NCI-H524 (cell line): ENCODE data around the gene CCDC82.
"Not testable (repeated sequence)": the region's sequence is repeated elsewhere in the genome, so short reads cannot be mapped to it uniquely, and the experiment has no call there.

Source experiments
- DNase-seq, 2 experiments: peaks; one replicate each; lab custom pipeline; 2025; lab: John Stamatoyannopoulos, UW

The CCDC82 gene

GRCh38 chr11:96389720-96390487 lies at the start of gene CCDC82, which contains the start of gene JRKL:
CCDC82 (minus strand) TSS chr11:96389912; CDS start chr11:96384747, 5,165 bp downstream.
JRKL (plus strand) TSS chr11:96390013; CDS start chr11:96390650, 637 bp downstream.
- DNase-seq, result peak; percentile 87 to 92

- not testable (repeated sequence) for DNase-seq
These were observed 42.9 kb upstream of the CCDC82 start for GRCh38 chr11:96432654-96433053.

GRCh38 chr11:96430668-96431067 lies 41.0 kb upstream of the CCDC82 start:
- DNase-seq, result no peak

GRCh38 chr11:96424693-96425092 lies 35.0 kb upstream of the CCDC82 start:
- no peak for DNase-seq

GRCh38 chr11:96413408-96413807 lies 23.7 kb upstream of the CCDC82 start:
- DNase-seq, result no peak

GRCh38 chr11:96412761-96413381 lies 23.2 kb upstream of the CCDC82 start:
- no peak for DNase-seq

GRCh38 chr11:96411412-96411811 lies 21.7 kb upstream of the CCDC82 start:
- peak in 1 of 2 experiments; percentile 3 for DNase-seq

- DNase-seq, result no peak
These were observed 11.0 kb upstream of the CCDC82 start for GRCh38 chr11:96400697-96401096.

- DNase-seq, result no peak
These were observed 8.2 kb upstream of the CCDC82 start for GRCh38 chr11:96397863-96398262.

GRCh38 chr11:96396637-96397036 lies 6.9 kb upstream of the CCDC82 start:
- DNase-seq, result no peak

GRCh38 chr11:96394773-96395172 lies 5.1 kb upstream of the CCDC82 start:
- DNase-seq, result no peak

GRCh38 chr11:96393753-96394348 lies 4.1 kb upstream of the CCDC82 start:
- peak in 1 of 2 experiments; percentile 37 for DNase-seq

GRCh38 chr11:96391698-96392307 lies 2.1 kb upstream of the CCDC82 start:
- DNase-seq, result no peak

GRCh38 chr11:96390488-96390792 lies 728 bp upstream of the CCDC82 start:
- DNase-seq, result no peak

GRCh38 chr11:96388891-96389719 lies 607 bp downstream of the CCDC82 start:
- peak; percentile 55 to 56 for DNase-seq

- no peak for DNase-seq
These were observed 4.5 kb downstream of the CCDC82 start for GRCh38 chr11:96385187-96385586.

- no peak for DNase-seq
These were observed 5.6 kb downstream of the CCDC82 start for GRCh38 chr11:96384156-96384555.

GRCh38 chr11:96376796-96377195 lies 12.9 kb downstream of the CCDC82 start:
- no peak for DNase-seq

- DNase-seq, result no peak
These were observed 15.9 kb downstream of the CCDC82 start for GRCh38 chr11:96373826-96374225.

GRCh38 chr11:96367342-96367741 lies 22.4 kb downstream of the CCDC82 start:
- no peak for DNase-seq

- DNase-seq, result no peak
These were observed 23.7 kb downstream of the CCDC82 start for GRCh38 chr11:96366024-96366423.

GRCh38 chr11:96365493-96365892 lies 24.2 kb downstream of the CCDC82 start:
- no peak for DNase-seq
